CD14-positive monocyte (primary cell): Measurements from ENCODE around the gene EP400. TPM values are rescaled to one million over a fixed set of nuclear protein-coding genes. Genes with fewer than 3 reads are reported as not detected.

ENCODE experiments used
- DNase-seq, 3 donors: peaks; one replicate each; pipeline ENCODE4 v3.0.0-alpha.2; 2011 to 2022
- H2AFZ ChIP-seq: 2 replicates; pipeline ENCODE4 v1.6.0; 2012; ENCODE audit warnings: mild to moderate bottlenecking, low read depth, low read length, inconsistent platforms; ENCODE audit not compliant: insufficient read depth, poor library complexity, severe bottlenecking
- H3K27ac ChIP-seq, 2 donors: 1 replicate in 1 of 2; 2 replicates in 1 of 2; pipeline ENCODE4 v1.5.1; 2012 to 2013; ENCODE audit warnings: low read length in 2 of 2, control low read depth in 1 of 2, inconsistent platforms in 1 of 2, low read depth in 1 of 2, mild to moderate bottlenecking in 1 of 2
- H3K27me3 ChIP-seq, 2 donors: one replicate each; pipeline versions ENCODE4 v1.6.0 to v1.6.1; 2011 to 2013; ENCODE audit warnings: low read length in 2 of 2; ENCODE audit not compliant: control insufficient read depth in 2 of 2, insufficient read depth in 2 of 2
- H3K36me3 ChIP-seq, 2 donors: replicated peaks in 1 of 2; 1 replicate in 1 of 2; 2 replicates in 1 of 2; pipeline versions ENCODE4 v1.5.1 to v1.6.1; 2012 to 2013; ENCODE audit warnings: low read length in 2 of 2, control low read depth in 1 of 2, inconsistent platforms in 1 of 2, mild to moderate bottlenecking in 1 of 2; ENCODE audit not compliant: insufficient read depth in 2 of 2, control insufficient read depth in 1 of 2
- H3K4me1 ChIP-seq, 2 donors: 1 replicate in 1 of 2; 2 replicates in 1 of 2; pipeline versions ENCODE4 v1.5.1 to v1.6.1; 2012 to 2013; ENCODE audit warnings: low read length in 2 of 2, control low read depth in 1 of 2, inconsistent platforms in 1 of 2, mild to moderate bottlenecking in 1 of 2, moderate library complexity in 1 of 2; ENCODE audit not compliant: insufficient read depth in 2 of 2, control insufficient read depth in 1 of 2
- H3K4me2 ChIP-seq: replicated peaks from 2 replicates; pipeline ENCODE3; 2012; ENCODE audit warnings: low read length, moderate library complexity, mild to moderate bottlenecking; ENCODE audit not compliant: poor library complexity, severe bottlenecking; ENCODE audit errors: extremely low read depth
- H3K4me3 ChIP-seq, 3 experiments: fragments of 200-600 bp in 1 of 3; sonication (generic) in 1 of 3; replicated peaks in 1 of 3; 1 replicate in 2 of 3; 2 replicates in 1 of 3; pipeline ENCODE4 v1.5.1; 2011 to 2013; ENCODE audit warnings: low read length in 3 of 3, mild to moderate bottlenecking in 3 of 3, control low read depth in 2 of 3, low read depth in 2 of 3, inconsistent platforms in 1 of 3, moderate library complexity in 1 of 3
- H3K79me2 ChIP-seq: 2 replicates; pipeline ENCODE4 v1.6.0; 2012; ENCODE audit warnings: mild to moderate bottlenecking, control low read depth, inconsistent platforms, low read length, moderate library complexity; ENCODE audit not compliant: insufficient read depth
- H3K9ac ChIP-seq: 2 replicates; pipeline ENCODE4 v1.6.0; 2017; ENCODE audit warnings: low read length, mild to moderate bottlenecking; ENCODE audit not compliant: insufficient read depth, poor library complexity, severe bottlenecking
- H3K9me3 ChIP-seq, 2 donors: replicated peaks in 1 of 2; 1 replicate in 1 of 2; 2 replicates in 1 of 2; pipeline versions ENCODE4 v1.5.1 to v1.6.1; 2012 to 2013; ENCODE audit warnings: low read length in 2 of 2, control low read depth in 1 of 2; ENCODE audit not compliant: control insufficient read depth in 1 of 2, insufficient read depth in 1 of 2
- H4K20me1 ChIP-seq: 2 replicates; pipeline ENCODE4 v1.6.0; 2012; ENCODE audit warnings: mild to moderate bottlenecking, low read length, control low read depth, moderate library complexity; ENCODE audit not compliant: insufficient read depth
- H3K27ac Mint-ChIP-seq, 7 donors: one replicate each; pipeline ENCODE4 v1.8.0; 2020; ENCODE audit warnings: mild to moderate bottlenecking in 7 of 7, mixed read lengths in 7 of 7, moderate library complexity in 6 of 7, inconsistent platforms in 2 of 7
- H3K27me3 Mint-ChIP-seq, 3 donors: one replicate each; pipeline ENCODE4 v1.8.0; 2021 to 2022; ENCODE audit warnings: low read depth in 3 of 3, mild to moderate bottlenecking in 3 of 3, mixed read lengths in 3 of 3, moderate library complexity in 3 of 3, inconsistent platforms in 1 of 3
- H3K36me3 Mint-ChIP-seq, 2 donors: one replicate each; pipeline ENCODE4 v1.8.0; 2020; ENCODE audit warnings: mixed read lengths in 2 of 2, inconsistent platforms in 1 of 2, mild to moderate bottlenecking in 1 of 2
- H3K4me1 Mint-ChIP-seq: one replicate; pipeline ENCODE4 v1.8.0; 2020; ENCODE audit warnings: mild to moderate bottlenecking, mixed read lengths
- H3K4me3 Mint-ChIP-seq, 2 donors: one replicate each; pipeline ENCODE4 v1.8.0; 2020; ENCODE audit warnings: mild to moderate bottlenecking in 2 of 2, mixed read lengths in 2 of 2, moderate library complexity in 1 of 2
- H3K9me3 Mint-ChIP-seq, 7 donors: one replicate each; pipeline ENCODE4 v1.8.0; 2020 to 2022; ENCODE audit warnings: mixed read lengths in 7 of 7, mild to moderate bottlenecking in 6 of 7, moderate library complexity in 6 of 7, inconsistent platforms in 2 of 7
- WGBS: methylation state at CpG from one replicate; pipeline ENCODE4 v1.1.5; 2013; ENCODE audit warnings: missing lambda C conversion rate; ENCODE audit not compliant: insufficient coverage; 5-methylcytosine and 5-hydroxymethylcytosine counted together
- intact Hi-C, 2 donors: fragments of 100-400 bp; cut with micrococcal nuclease; formaldehyde crosslinking; loops; one replicate each; pipeline versions ENCODE4 v1.15.0 to v1.15.1; 2023
- polyA plus RNA-seq, 3 donors: library from polyadenylated mRNA; depleted of rRNA in 1 of 3; unstranded in 2 of 3; stranded (reverse) in 1 of 3; fragments of 300-500 nt in 2 of 3; fragments of >200 nt in 1 of 3; fragmentation: Illumina TruSeq in 2 of 3; gene quantifications; 1 replicate in 2 of 3; 2 replicates in 1 of 3; pipeline ENCODE4 v1.2.3, GENCODE V29; 2012 to 2021
- TF ChIP-seq, protein P1 (sequence below): fragments of 200-600 bp; IDR thresholded peaks from one replicate; pipeline ENCODE4 v1.8.0; 2022; ENCODE audit warnings: antibody characterized with exemption, mild to moderate bottlenecking

EP400 gene
- polyA plus RNA-seq, 3 donors, result 0.65 to 12.1 (median 0.81) TPM

DNA sequence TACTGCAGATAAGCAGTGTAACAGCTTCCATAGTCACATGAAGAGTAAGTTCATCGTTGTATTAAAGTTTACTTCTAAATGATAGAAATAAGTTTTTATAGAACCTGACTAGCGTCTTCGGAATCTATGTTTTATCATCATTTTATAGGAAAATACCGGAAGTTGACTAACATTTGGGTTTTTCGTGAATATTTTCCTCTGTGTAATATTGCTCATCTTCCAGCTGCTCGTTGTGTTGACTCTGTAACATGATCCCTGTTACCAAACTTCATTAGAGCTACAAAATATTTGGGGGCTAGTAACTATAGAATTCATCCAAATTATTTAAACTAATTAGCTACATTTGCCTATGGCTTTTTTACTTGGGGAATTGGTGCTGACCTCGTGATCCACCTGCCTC lies 157.2 kb downstream of the EP400 start:
- Histone ChIP-seq H3K9me3 (no peaks in the 10 kb centered on the region), H3K79me2 (no peaks in the 10 kb centered on the region), H2AFZ (no peak overlapping the region), H3K9ac (no peak overlapping the region), H3K4me3 (no peak overlapping the region), H4K20me1 (no peaks in the 10 kb centered on the region), H3K36me3 (peaks cover 15 to 52% of the 10 kb centered on the region in 2 donors), H3K4me2 (no peak overlapping the region), H3K27ac (no peak overlapping the region), H3K27me3 (no peaks in the 10 kb centered on the region), H3K4me1 (no peaks in the 10 kb centered on the region)
- H3K27me3 Mint-ChIP-seq, result no peaks in the 10 kb centered on the region
- H3K27ac Mint-ChIP-seq, result no peak overlapping the region
- H3K4me3 Mint-ChIP-seq, result no peak overlapping the region
- H3K36me3 Mint-ChIP-seq, result peaks cover 25 to 46% of the 10 kb centered on the region in 2 donors
- WGBS, result 95% methylated on average over 4 of the region's 7 CpGs
- no peak for DNase-seq
- TF ChIP-seq, protein P1, sequence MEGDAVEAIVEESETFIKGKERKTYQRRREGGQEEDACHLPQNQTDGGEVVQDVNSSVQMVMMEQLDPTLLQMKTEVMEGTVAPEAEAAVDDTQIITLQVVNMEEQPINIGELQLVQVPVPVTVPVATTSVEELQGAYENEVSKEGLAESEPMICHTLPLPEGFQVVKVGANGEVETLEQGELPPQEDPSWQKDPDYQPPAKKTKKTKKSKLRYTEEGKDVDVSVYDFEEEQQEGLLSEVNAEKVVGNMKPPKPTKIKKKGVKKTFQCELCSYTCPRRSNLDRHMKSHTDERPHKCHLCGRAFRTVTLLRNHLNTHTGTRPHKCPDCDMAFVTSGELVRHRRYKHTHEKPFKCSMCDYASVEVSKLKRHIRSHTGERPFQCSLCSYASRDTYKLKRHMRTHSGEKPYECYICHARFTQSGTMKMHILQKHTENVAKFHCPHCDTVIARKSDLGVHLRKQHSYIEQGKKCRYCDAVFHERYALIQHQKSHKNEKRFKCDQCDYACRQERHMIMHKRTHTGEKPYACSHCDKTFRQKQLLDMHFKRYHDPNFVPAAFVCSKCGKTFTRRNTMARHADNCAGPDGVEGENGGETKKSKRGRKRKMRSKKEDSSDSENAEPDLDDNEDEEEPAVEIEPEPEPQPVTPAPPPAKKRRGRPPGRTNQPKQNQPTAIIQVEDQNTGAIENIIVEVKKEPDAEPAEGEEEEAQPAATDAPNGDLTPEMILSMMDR, result no peak
- H3K4me1 Mint-ChIP-seq, result no peaks in the 10 kb centered on the region
- intact Hi-C loops, result no loop called here
- no peaks in the 10 kb centered on the region for H3K9me3 Mint-ChIP-seq

DNA sequence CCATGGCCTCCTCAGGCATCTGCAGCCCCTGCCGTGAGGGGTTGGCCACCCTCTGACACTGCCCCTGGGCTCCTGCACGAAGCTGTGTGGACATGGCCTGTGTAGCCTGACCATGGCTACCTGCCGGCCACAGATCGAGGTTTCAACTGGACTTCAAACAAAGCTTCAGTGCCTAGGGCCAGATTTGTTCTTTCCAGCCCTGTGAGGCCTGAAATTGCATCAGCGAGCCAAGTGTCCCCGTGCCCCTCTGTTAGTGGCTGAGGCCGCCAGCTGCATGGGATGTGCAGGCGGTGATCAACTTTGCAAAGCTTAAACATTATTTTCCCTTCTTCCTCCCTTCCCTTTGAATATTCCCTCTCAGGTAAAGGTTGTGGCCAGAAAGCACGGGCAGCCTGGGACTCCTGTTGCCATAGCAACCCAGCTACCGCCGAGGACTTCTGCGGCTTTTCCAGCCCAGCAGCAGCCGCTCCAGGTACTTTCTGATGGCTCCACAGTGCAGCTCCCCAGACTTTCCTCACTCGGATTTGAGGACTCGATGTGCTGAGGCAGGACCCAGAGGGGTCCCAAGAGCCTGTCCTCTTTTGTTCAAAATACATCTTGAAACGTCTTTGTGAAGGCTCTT lies 158.6 kb downstream of the EP400 start:
- no peaks in the 10 kb centered on the region for H4K20me1 ChIP-seq
- Mint-ChIP-seq H3K27me3 (no peaks in the 10 kb centered on the region), H3K9me3 (no peaks in the 10 kb centered on the region), H3K27ac (no peak overlapping the region), H3K4me1 (no peaks in the 10 kb centered on the region), H3K36me3 (peaks cover 31 to 55% of the 10 kb centered on the region in 2 donors), H3K4me3 (no peak overlapping the region)
- no peaks in the 10 kb centered on the region for H3K4me1 ChIP-seq
- no peaks in the 10 kb centered on the region for H3K27me3 ChIP-seq
- TF ChIP-seq, protein P1, result no peak
- no peak overlapping the region for H3K9ac ChIP-seq
- H2AFZ ChIP-seq, result no peak overlapping the region
- H3K4me2 ChIP-seq, result no peak overlapping the region
- no peak overlapping the region for H3K4me3 ChIP-seq
- no peaks in the 10 kb centered on the region for H3K9me3 ChIP-seq
- peaks cover 16 to 53% of the 10 kb centered on the region in 2 donors for H3K36me3 ChIP-seq
- no peak for DNase-seq
- intact Hi-C loops, result no loop called here
- WGBS, result 99% methylated on average over 15 of the region's 16 CpGs
- no peak overlapping the region for H3K27ac ChIP-seq
- H3K79me2 ChIP-seq, result no peaks in the 10 kb centered on the region
